K562 (cell line): Measurements from ENCODE around the gene MRPL40. TPM values are rescaled to one million over a fixed set of nuclear protein-coding genes. Genes with fewer than 3 reads are reported as not detected.

ENCODE experiments used
- ARNT ChIP-seq, 2 experiments: fragments of 450-650 bp; IDR thresholded peaks; 2 replicates each; pipeline ENCODE4 v1.6.1; 2016; ENCODE audit warnings: mild to moderate bottlenecking in 1 of 2
- CBFB ChIP-seq: sonication (generic); formaldehyde crosslinking; IDR thresholded peaks from 2 replicates; pipeline ENCODE4 v1.4.0; 2020; ENCODE audit warnings: mild to moderate bottlenecking, missing genetic modification reagents
- CBX5 ChIP-seq: IDR thresholded peaks from 2 replicates; pipeline ENCODE4 v1.6.1; 2014; ENCODE audit warnings: low read depth, borderline replicate concordance
- CC2D1A ChIP-seq: fragments of 450-650 bp; IDR thresholded peaks from 2 replicates; pipeline ENCODE4 v1.6.1; 2017; ENCODE audit warnings: mild to moderate bottlenecking
- CSDE1 ChIP-seq, 2 experiments: fragments of 450-650 bp; IDR thresholded peaks; 2 replicates each; pipeline ENCODE4 v1.6.1; 2016; ENCODE audit warnings: mild to moderate bottlenecking in 1 of 2
- JUNB ChIP-seq: fragments of 450-650 bp; formaldehyde crosslinking; conservative IDR thresholded peaks from 2 replicates; pipeline ENCODE4 v1.4.0; 2020; ENCODE audit warnings: mild to moderate bottlenecking
- KLF6 ChIP-seq: fragments of 250-450 bp; sonication (Bioruptor Pico); IDR thresholded peaks from 2 replicates; pipeline ENCODE4 v1.4.0; 2020; ENCODE audit warnings: mild to moderate bottlenecking, moderate library complexity, borderline replicate concordance
- NCOR1 ChIP-seq: fragments of 450-650 bp; IDR thresholded peaks from 2 replicates; pipeline ENCODE4 v1.6.1; 2016; ENCODE audit warnings: mild to moderate bottlenecking, moderate library complexity
- PHB2 ChIP-seq: fragments of 450-650 bp; IDR thresholded peaks from 2 replicates; pipeline ENCODE4 v1.6.1; 2017; ENCODE audit warnings: low read depth
- SMARCC2 ChIP-seq: fragments of 450-650 bp; IDR thresholded peaks from 2 replicates; pipeline ENCODE4 v1.6.1; 2017; ENCODE audit warnings: antibody characterized with exemption, moderate library complexity, mild to moderate bottlenecking, low read depth
- TEAD2 ChIP-seq: fragments of 450-650 bp; IDR thresholded peaks from 2 replicates; pipeline ENCODE4 v1.6.1; 2016; ENCODE audit warnings: missing genetic modification characterization, control low read depth, missing compliant biosample characterization
- TRIM24 ChIP-seq, 2 experiments: fragments of 450-650 bp; IDR thresholded peaks; 2 replicates each; pipeline ENCODE4 v1.6.1; 2016
- ZNF121 ChIP-seq: sonication (generic); formaldehyde crosslinking; conservative IDR thresholded peaks from 2 replicates; pipeline ENCODE4 v1.8.0; 2022; ENCODE audit warnings: missing genetic modification reagents
- ZNF133 ChIP-seq: fragments of 250-450 bp; sonication (Bioruptor Pico); IDR thresholded peaks from 2 replicates; pipeline ENCODE4 v1.4.0; 2020; ENCODE audit warnings: mild to moderate bottlenecking
- ZNF76 ChIP-seq: fragments of 250-450 bp; sonication (Bioruptor Pico); IDR thresholded peaks from 2 replicates; pipeline ENCODE4 v1.4.0; 2020; ENCODE audit warnings: mild to moderate bottlenecking, moderate library complexity, borderline replicate concordance
- polyA plus RNA-seq, 8 experiments: library from polyadenylated mRNA; depleted of rRNA in 4 of 8; stranded (reverse) in 5 of 8; unstranded in 3 of 8; fragments of >200 nt; fragmentation: Nextera tagmentation in 2 of 8; fragmentation: Illumina TruSeq in 1 of 8; extraction: Ambion mirVana in 2 of 8; extraction: Trizol in 1 of 8; gene quantifications; 2 replicates each; pipeline versions ENCODE4 v1.2.1 to v1.2.3, GENCODE V29; 2011 to 2014; ENCODE audit warnings: inconsistent platforms in 1 of 8, missing spikeins in 1 of 8
- total RNA-seq, 7 experiments: library from RNA; depleted of rRNA in 6 of 7; stranded (reverse); fragments of >200 nt in 6 of 7; fragmentation: Illumina TruSeq in 2 of 7; extraction: Trizol in 2 of 7; gene quantifications; 2 replicates each; pipeline versions ENCODE4 v1.2.1 to v1.2.3, GENCODE V29; 2011 to 2021; ENCODE audit warnings: low replicate concordance in 1 of 7
- TF ChIP-seq, protein P1 (sequence below), 2 experiments: fragments of 250-450 bp in 1 of 2; fragments of 450-650 bp in 1 of 2; sonication (Bioruptor Pico) in 1 of 2; IDR thresholded peaks; 2 replicates each; pipeline versions ENCODE4 v1.6.1 to v1.8.0; 2016 to 2021; ENCODE audit warnings: mild to moderate bottlenecking in 2 of 2, moderate library complexity in 2 of 2, missing compliant biosample characterization in 1 of 2, missing genetic modification characterization in 1 of 2
- TF ChIP-seq, protein P2 (sequence below): fragments of 250-450 bp; sonication (Bioruptor Pico); IDR thresholded peaks from 2 replicates; pipeline ENCODE4 v1.8.0; 2022; ENCODE audit warnings: moderate library complexity, mild to moderate bottlenecking, inconsistent platforms
- TF ChIP-seq, protein P3 (sequence below): fragments of 250-450 bp; sonication (Bioruptor Pico); IDR thresholded peaks from 2 replicates; pipeline ENCODE4 v1.8.0; 2021; ENCODE audit warnings: borderline replicate concordance, mild to moderate bottlenecking, moderate library complexity; ENCODE audit not compliant: poor library complexity, severe bottlenecking
- TF ChIP-seq, protein P4 (sequence below): conservative IDR thresholded peaks from 2 replicates; pipeline ENCODE4 v1.6.1; 2011; ENCODE audit warnings: low read depth, mild to moderate bottlenecking, low read length; ENCODE audit not compliant: control insufficient read depth
- TF ChIP-seq, protein P5 (sequence below): sonication (generic); formaldehyde crosslinking; IDR thresholded peaks from 2 replicates; pipeline ENCODE4 v1.8.0; 2022; ENCODE audit warnings: mild to moderate bottlenecking, low read depth, missing genetic modification reagents
- TF ChIP-seq, protein P6 (sequence below): IDR thresholded peaks from 2 replicates; pipeline ENCODE4 v1.6.1; 2014; ENCODE audit warnings: antibody characterized with exemption

The MRPL40 gene
- total and polyA plus RNA-seq, 9 of the 15 experiments (the other 6 are each of a cell fraction or from before 2014, with no cell fraction given), result 132 to 652 (median 208) TPM

DNA sequence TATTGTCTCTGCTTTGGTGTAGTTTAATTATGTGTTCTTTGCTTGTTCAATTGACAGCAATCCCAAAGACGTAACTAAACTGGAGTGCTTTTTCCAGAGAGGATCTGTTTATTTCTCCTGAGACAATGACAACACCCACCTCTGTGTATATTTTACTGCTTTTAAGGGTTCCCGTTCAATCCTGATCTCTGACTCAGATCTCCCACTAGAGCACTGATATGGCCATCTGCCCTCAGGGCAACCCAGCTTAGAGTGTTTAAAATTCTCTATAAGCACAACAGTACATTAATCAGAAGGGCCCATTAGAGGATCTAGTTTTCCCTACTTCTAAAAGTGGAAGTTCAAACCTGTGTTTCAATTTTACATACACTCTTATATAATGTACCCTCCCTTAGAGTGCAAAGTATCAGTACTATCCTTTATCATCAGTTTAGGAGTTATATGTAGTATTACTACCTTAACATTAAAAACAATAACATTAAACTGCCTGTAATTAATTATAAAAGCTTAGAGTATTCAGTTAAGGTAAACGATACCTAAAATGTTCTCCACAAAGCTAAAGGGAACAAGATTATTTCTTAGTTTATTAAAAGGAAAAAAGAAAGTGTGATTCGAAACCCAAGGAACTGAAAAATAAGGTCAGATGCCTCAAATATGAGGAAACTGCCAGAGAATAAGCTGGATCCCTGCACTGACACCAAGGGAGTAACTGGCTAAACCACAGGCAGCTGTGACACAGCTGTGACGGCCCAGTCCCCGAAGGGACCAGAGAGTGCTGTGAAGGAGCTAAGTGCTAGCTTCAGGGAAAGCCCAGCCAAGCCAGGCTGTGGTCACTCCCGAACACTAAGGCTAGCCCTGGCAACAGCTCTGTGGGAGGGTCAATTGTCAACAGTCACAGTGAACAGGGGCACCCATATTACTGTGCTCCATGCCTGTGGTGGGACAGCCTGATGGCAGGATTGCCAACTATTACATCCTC lies 31.4 kb downstream of the MRPL40 start (continued):
- TF ChIP-seq, protein P1, sequence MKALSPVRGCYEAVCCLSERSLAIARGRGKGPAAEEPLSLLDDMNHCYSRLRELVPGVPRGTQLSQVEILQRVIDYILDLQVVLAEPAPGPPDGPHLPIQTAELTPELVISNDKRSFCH (CRISPR knock-in tag; IDR thresholded peaks at IDR 0.05), result no peak
- TF ChIP-seq, protein P1 (tag; IDR thresholded peaks at IDR 0.05), result no peak
- TF ChIP-seq, protein P2, sequence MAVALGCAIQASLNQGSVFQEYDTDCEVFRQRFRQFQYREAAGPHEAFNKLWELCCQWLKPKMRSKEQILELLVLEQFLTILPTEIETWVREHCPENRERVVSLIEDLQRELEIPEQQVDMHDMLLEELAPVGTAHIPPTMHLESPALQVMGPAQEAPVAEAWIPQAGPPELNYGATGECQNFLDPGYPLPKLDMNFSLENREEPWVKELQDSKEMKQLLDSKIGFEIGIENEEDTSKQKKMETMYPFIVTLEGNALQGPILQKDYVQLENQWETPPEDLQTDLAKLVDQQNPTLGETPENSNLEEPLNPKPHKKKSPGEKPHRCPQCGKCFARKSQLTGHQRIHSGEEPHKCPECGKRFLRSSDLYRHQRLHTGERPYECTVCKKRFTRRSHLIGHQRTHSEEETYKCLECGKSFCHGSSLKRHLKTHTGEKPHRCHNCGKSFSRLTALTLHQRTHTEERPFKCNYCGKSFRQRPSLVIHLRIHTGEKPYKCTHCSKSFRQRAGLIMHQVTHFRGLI (CRISPR knock-in tag), result no peak
- TF ChIP-seq CC2D1A (no peak), NCOR1 (no peak), SMARCC2 (no peak), TEAD2 (no peak), CSDE1 (IDR thresholded peaks at IDR 0.05) (no peak), ZNF76 (CRISPR knock-in tag) (no peak), ZNF133 (no peak), KLF6 (CRISPR knock-in tag) (0 out of 2 replicates have a peak, but pooled peaks have one; percentile 11), ZNF121 (no peak), JUNB (no peak), CBX5 (no peak), PHB2 (no peak), CBFB (0 out of 2 replicates have a peak, but pooled peaks have one; percentile 16), TRIM24 (IDR thresholded peaks at IDR 0.05) (no peak), ARNT (IDR thresholded peaks at IDR 0.05) (no peak)
- TF ChIP-seq, protein P3, sequence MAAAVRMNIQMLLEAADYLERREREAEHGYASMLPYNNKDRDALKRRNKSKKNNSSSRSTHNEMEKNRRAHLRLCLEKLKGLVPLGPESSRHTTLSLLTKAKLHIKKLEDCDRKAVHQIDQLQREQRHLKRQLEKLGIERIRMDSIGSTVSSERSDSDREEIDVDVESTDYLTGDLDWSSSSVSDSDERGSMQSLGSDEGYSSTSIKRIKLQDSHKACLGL (CRISPR knock-in tag), result no peak
- TF ChIP-seq, protein P4, sequence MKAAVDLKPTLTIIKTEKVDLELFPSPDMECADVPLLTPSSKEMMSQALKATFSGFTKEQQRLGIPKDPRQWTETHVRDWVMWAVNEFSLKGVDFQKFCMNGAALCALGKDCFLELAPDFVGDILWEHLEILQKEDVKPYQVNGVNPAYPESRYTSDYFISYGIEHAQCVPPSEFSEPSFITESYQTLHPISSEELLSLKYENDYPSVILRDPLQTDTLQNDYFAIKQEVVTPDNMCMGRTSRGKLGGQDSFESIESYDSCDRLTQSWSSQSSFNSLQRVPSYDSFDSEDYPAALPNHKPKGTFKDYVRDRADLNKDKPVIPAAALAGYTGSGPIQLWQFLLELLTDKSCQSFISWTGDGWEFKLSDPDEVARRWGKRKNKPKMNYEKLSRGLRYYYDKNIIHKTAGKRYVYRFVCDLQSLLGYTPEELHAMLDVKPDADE, result no peak
- TF ChIP-seq, protein P5, sequence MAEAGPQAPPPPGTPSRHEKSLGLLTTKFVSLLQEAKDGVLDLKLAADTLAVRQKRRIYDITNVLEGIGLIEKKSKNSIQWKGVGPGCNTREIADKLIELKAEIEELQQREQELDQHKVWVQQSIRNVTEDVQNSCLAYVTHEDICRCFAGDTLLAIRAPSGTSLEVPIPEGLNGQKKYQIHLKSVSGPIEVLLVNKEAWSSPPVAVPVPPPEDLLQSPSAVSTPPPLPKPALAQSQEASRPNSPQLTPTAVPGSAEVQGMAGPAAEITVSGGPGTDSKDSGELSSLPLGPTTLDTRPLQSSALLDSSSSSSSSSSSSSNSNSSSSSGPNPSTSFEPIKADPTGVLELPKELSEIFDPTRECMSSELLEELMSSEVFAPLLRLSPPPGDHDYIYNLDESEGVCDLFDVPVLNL (CRISPR knock-in tag), result no peak
- TF ChIP-seq, protein P6, sequence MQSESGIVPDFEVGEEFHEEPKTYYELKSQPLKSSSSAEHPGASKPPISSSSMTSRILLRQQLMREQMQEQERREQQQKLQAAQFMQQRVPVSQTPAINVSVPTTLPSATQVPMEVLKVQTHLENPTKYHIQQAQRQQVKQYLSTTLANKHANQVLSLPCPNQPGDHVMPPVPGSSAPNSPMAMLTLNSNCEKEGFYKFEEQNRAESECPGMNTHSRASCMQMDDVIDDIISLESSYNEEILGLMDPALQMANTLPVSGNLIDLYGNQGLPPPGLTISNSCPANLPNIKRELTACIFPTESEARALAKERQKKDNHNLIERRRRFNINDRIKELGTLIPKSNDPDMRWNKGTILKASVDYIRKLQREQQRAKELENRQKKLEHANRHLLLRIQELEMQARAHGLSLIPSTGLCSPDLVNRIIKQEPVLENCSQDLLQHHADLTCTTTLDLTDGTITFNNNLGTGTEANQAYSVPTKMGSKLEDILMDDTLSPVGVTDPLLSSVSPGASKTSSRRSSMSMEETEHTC, result no peak
